ENCODE measurements around the gene HEXA.

GRCh38 chr15:72319360-72319984 lies 56.3 kb downstream of the HEXA start:
- no peak for TF ChIP-seq CTCF (optimal IDR thresholded peaks at IDR 0.05 in 1 of 3, IDR thresholded peaks at IDR 0.05 in 1 of 3, conservative IDR thresholded peaks at IDR 0.05 in 1 of 3; ENCODE audit: extremely low read depth in 1 of 3, insufficient read depth in 2 of 3, low read length in 3 of 3)
- no peak for TF ChIP-seq EZH2 (IDR thresholded peaks at IDR 0.05; ENCODE audit: low read length)

Data from keratinocyte (primary cell).